CD4-positive, alpha-beta T cell (primary cell): Measurements from ENCODE around the gene UPF1. TPM values are rescaled to one million over a fixed set of nuclear protein-coding genes. Genes with fewer than 3 reads are reported as not detected.
A peak's percentile ranks its signal among the peaks of the same experiment; 100 is the strongest.

Experiments
- ATAC-seq: fragments of 200-7000 bp; cut with Tn5 transposase; one replicate; pipeline ENCODE4 v1.10.0; 2022; ENCODE audit warnings: mild to moderate bottlenecking; ENCODE audit not compliant: poor library complexity
- CTCF ChIA-PET: fragments of 350-600 bp; sonication (Branson Sonifier 250); formaldehyde crosslinking; loops from one replicate; lab custom pipeline; 2021; ENCODE audit warnings: antibody characterized with exemption, inconsistent platforms; lab: Charles Lee
- POLR2A ChIA-PET: fragments of 350-600 bp; sonication (Branson Sonifier 250); formaldehyde crosslinking; loops from one replicate; lab custom pipeline; 2021; ENCODE audit warnings: antibody characterized with exemption, inconsistent platforms; lab: Charles Lee
- DNase-seq, 14 experiments: peaks; one replicate each; pipeline ENCODE4 v3.0.0-alpha.2; 2013 to 2020; ENCODE audit warnings: mixed read lengths in 2 of 14
- H3K27ac ChIP-seq, 2 donors: one replicate each; pipeline versions ENCODE4 v1.5.1 to v1.7.0; 2013; ENCODE audit warnings: low read length in 2 of 2, low read depth in 1 of 2, mild to moderate bottlenecking in 1 of 2
- H3K27me3 ChIP-seq, 2 experiments: 1 replicate in 1 of 2; 2 replicates in 1 of 2; pipeline versions ENCODE4 v1.6.1 to v1.7.0; 2013; ENCODE audit warnings: low read length in 2 of 2, control low read depth in 1 of 2, mild to moderate bottlenecking in 1 of 2, moderate library complexity in 1 of 2; ENCODE audit not compliant: insufficient read depth in 2 of 2, control insufficient read depth in 1 of 2
- H3K36me3 ChIP-seq: one replicate; pipeline ENCODE4 v1.6.1; 2013; ENCODE audit warnings: low read length, control low read depth; ENCODE audit not compliant: insufficient read depth
- H3K4me1 ChIP-seq: one replicate; pipeline ENCODE4 v1.6.1; 2013; ENCODE audit warnings: low read length, control low read depth; ENCODE audit not compliant: insufficient read depth
- H3K4me3 ChIP-seq: one replicate; pipeline ENCODE4 v1.5.1; 2013; ENCODE audit warnings: mild to moderate bottlenecking, low read length, moderate library complexity
- H3K9me3 ChIP-seq, 2 experiments: 1 replicate in 1 of 2; 2 replicates in 1 of 2; pipeline versions ENCODE4 v1.6.1 to v1.7.0; 2013; ENCODE audit warnings: low read length in 2 of 2, mild to moderate bottlenecking in 2 of 2, control low read depth in 1 of 2, moderate library complexity in 1 of 2; ENCODE audit not compliant: control insufficient read depth in 1 of 2, insufficient read depth in 1 of 2
- H3K27ac Mint-ChIP-seq: one replicate; pipeline ENCODE4 v1.8.0; 2020; ENCODE audit warnings: mixed read lengths
- H3K27me3 Mint-ChIP-seq: one replicate; pipeline ENCODE4 v1.8.0; 2021; ENCODE audit warnings: mixed read lengths
- H3K36me3 Mint-ChIP-seq: one replicate; pipeline ENCODE4 v1.8.0; 2021; ENCODE audit warnings: low read depth, mixed read lengths
- H3K4me1 Mint-ChIP-seq: one replicate; pipeline ENCODE4 v1.8.0; 2021; ENCODE audit warnings: low read depth, mixed read lengths
- H3K4me3 Mint-ChIP-seq: one replicate; pipeline ENCODE4 v1.8.0; 2020; ENCODE audit warnings: mild to moderate bottlenecking, mixed read lengths
- H3K9me3 Mint-ChIP-seq: one replicate; pipeline ENCODE4 v1.8.0; 2020; ENCODE audit warnings: mixed read lengths
- CTCF ChIP-seq: fragments of 200-600 bp; IDR thresholded peaks from one replicate; pipeline ENCODE4 v1.8.0; 2022; ENCODE audit warnings: antibody characterized with exemption, mild to moderate bottlenecking
- intact Hi-C, 2 experiments: fragments of 100-400 bp; cut with DNase I in 1 of 2; cut with micrococcal nuclease in 1 of 2; formaldehyde crosslinking; loops; one replicate each; pipeline versions ENCODE4 v1.15.1 to v1.9.0; 2023 to 2025; cut with DNase I, micrococcal nuclease
- total RNA-seq, 174 experiments: library from RNA in 2 of 174; stranded (reverse) in 2 of 174; gene quantifications; one replicate each; pipeline ENCODE4 v1.2.3 and lab custom pipeline; 2021 to 2026

Gene UPF1
- total RNA-seq, 2 experiments from 2014 or later = 146 to 150 TPM

- POLR2A ChIA-PET = no interaction called here
Observed at GRCh38 chr19:18897094-18898029, 65.6 kb downstream of the UPF1 start.

GRCh38 chr19:18898081-18898606, 66.4 kb downstream of the UPF1 start:
- no peak overlapping the region for H3K4me3 Mint-ChIP-seq
- no peaks in the 10 kb centered on the region for H3K9me3 Mint-ChIP-seq
- H3K27ac Mint-ChIP-seq = no peak overlapping the region
- peaks cover 23% of the 10 kb centered on the region for H3K36me3 Mint-ChIP-seq
- Histone ChIP-seq H3K4me1 (peaks cover 11% of the 10 kb centered on the region), H3K4me3 (no peak overlapping the region), H3K9me3 (peaks cover 0 to 8% of the 10 kb centered on the region in 2 experiments), H3K27ac (no peak overlapping the region), H3K27me3 (peaks cover 17 to 19% of the 10 kb centered on the region in 2 experiments), H3K36me3 (peaks cover 34% of the 10 kb centered on the region)
- peaks cover 13% of the 10 kb centered on the region for H3K4me1 Mint-ChIP-seq
- CTCF ChIA-PET = no interaction called here
- TF ChIP-seq CTCF = no peak
- intact Hi-C loops = no loop called here
- no peak for ATAC-seq
- POLR2A ChIA-PET = no interaction called here
- DNase-seq = peak in 1 of 14 experiments; percentile 21
- peaks cover 25% of the 10 kb centered on the region for H3K27me3 Mint-ChIP-seq

More at GRCh38 chr19:18897094-18898029, 65.6 kb downstream of the UPF1 start:
- peak overlapping the region; percentile 3 for H3K27ac Mint-ChIP-seq
- H3K9me3 Mint-ChIP-seq = no peaks in the 10 kb centered on the region
- Histone ChIP-seq H3K9me3 (peaks cover 0 to 3% of the 10 kb centered on the region in 2 experiments), H3K36me3 (peaks cover 29% of the 10 kb centered on the region), H3K27me3 (peaks cover 17 to 19% of the 10 kb centered on the region in 2 experiments), H3K4me1 (peaks cover 11% of the 10 kb centered on the region), H3K27ac (no peak overlapping the region), H3K4me3 (no peak overlapping the region)
- TF ChIP-seq CTCF = no peak
- peaks cover 25% of the 10 kb centered on the region for H3K27me3 Mint-ChIP-seq
- CTCF ChIA-PET = interaction anchor here (0.7 kb wide), 1 partner anchor 900 kb away, joined by 3 read pairs; no protein-coding TSS in a partner anchor
- peaks cover 21% of the 10 kb centered on the region for H3K36me3 Mint-ChIP-seq
- H3K4me1 Mint-ChIP-seq = peaks cover 13% of the 10 kb centered on the region
- DNase-seq (peak in 1 of 14 experiments; percentile 19), ATAC-seq (no peak)
- intact Hi-C loops = no loop called here
- peak overlapping the region; percentile 66 for H3K4me3 Mint-ChIP-seq

DNA sequence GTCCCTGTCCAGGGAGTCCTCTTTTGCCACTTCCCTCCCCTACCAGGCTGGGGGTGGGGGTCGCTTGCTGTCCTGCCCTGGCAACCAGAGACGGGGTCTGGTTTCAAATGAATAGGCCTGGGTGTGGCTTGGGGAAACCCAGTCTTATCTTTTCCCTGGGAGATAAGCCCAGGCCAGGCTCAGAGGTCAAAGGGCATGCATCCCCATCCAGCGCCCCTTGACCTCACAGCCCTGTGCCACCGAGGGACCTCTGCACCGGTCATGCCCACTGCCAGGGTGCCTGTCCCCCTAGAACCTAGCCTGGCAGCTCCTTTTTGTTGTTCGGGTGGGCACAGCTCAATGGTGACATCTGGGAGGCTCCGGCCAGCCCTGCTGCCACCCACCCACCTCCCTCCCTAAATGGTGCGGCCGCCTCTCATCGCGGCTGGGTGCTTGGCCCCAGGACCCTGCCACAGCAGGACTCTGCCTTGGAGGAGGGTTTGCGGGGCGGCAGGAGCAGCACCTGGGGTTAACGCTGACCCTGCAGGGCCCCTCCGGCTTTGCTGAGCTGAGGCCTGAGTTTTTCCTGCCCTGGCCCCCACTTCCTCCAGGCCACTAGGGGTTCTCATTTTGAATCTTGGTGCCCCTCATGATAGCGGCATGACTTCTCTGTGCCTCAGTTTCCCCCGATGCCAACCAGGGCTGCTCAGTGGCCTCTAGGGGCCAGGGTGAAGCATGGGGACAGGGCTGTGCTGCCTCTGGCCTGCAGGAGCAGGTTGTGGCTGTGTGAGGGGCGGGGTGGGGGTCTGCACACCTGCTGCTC, 67.0 kb downstream of the UPF1 start:
- ChIA-PET POLR2A (no interaction called here), CTCF (no interaction called here)
- Mint-ChIP-seq H3K36me3 (peaks cover 29% of the 10 kb centered on the region), H3K4me1 (peaks cover 13% of the 10 kb centered on the region), H3K9me3 (no peaks in the 10 kb centered on the region), H3K4me3 (no peak overlapping the region), H3K27me3 (peaks cover 18% of the 10 kb centered on the region), H3K27ac (no peak overlapping the region)
- Histone ChIP-seq H3K9me3 (peaks cover 0 to 9% of the 10 kb centered on the region in 2 experiments), H3K4me3 (no peak overlapping the region), H3K36me3 (peaks cover 38% of the 10 kb centered on the region), H3K27me3 (peaks cover 16% of the 10 kb centered on the region in 2 experiments), H3K4me1 (peaks cover 11% of the 10 kb centered on the region), H3K27ac (no peak overlapping the region)
- intact Hi-C loops = no loop called here
- DNase-seq (peak in 1 of 14 experiments; percentile 19), ATAC-seq (no peak)
- no peak for TF ChIP-seq CTCF
